HG02610 (cell line): ENCODE data around the gene ARHGAP24.

Source experiments
- ATAC-seq: cut with Tn5 transposase; IDR thresholded peaks from one replicate; pipeline ENCODE4 v1.9.1; 2021; ENCODE audit warnings: mild to moderate bottlenecking, moderate library complexity; ENCODE audit not compliant: unreplicated experiment

Gene ARHGAP24

GRCh38 chr4:85772470-85772869 lies 297.5 kb downstream of the ARHGAP24 start:
- no peak for ATAC-seq

GRCh38 chr4:85773372-85773771 lies 298.4 kb downstream of the ARHGAP24 start:
- ATAC-seq: no peak

- no peak for ATAC-seq
Observed at GRCh38 chr4:85774000-85774399, 299.1 kb downstream of the ARHGAP24 start.

- ATAC-seq: no peak
Observed at GRCh38 chr4:85774489-85774888, 299.5 kb downstream of the ARHGAP24 start.

GRCh38 chr4:85776096-85776495 lies 301.1 kb downstream of the ARHGAP24 start:
- no peak for ATAC-seq

GRCh38 chr4:85776579-85776978 lies 301.6 kb downstream of the ARHGAP24 start:
- ATAC-seq: no peak

GRCh38 chr4:85777908-85778631 lies 303.1 kb downstream of the ARHGAP24 start:
- peak; percentile 78 for ATAC-seq

GRCh38 chr4:85778632-85779131 lies 303.7 kb downstream of the ARHGAP24 start:
- peak; percentile 74 for ATAC-seq

GRCh38 chr4:85779165-85779564 lies 304.2 kb downstream of the ARHGAP24 start:
- no peak for ATAC-seq

GRCh38 chr4:85780664-85781063 lies 305.7 kb downstream of the ARHGAP24 start:
- ATAC-seq: peak; percentile 37

GRCh38 chr4:85783483-85783882 lies 308.5 kb downstream of the ARHGAP24 start:
- ATAC-seq: peak; percentile 31

- no peak for ATAC-seq
Observed at GRCh38 chr4:85783900-85784299, 308.9 kb downstream of the ARHGAP24 start.

GRCh38 chr4:85784348-85784747 lies 309.4 kb downstream of the ARHGAP24 start:
- ATAC-seq: no peak

GRCh38 chr4:85784947-85785346 lies 310.0 kb downstream of the ARHGAP24 start:
- no peak for ATAC-seq

GRCh38 chr4:85787133-85787532 lies 312.2 kb downstream of the ARHGAP24 start:
- no peak for ATAC-seq

- ATAC-seq: no peak
Observed at GRCh38 chr4:85788604-85789003, 313.7 kb downstream of the ARHGAP24 start.

- no peak for ATAC-seq
Observed at GRCh38 chr4:85789241-85789640, 314.3 kb downstream of the ARHGAP24 start.

GRCh38 chr4:85790582-85790981 lies 315.6 kb downstream of the ARHGAP24 start:
- ATAC-seq: no peak

GRCh38 chr4:85792376-85793232 lies 317.7 kb downstream of the ARHGAP24 start:
- no peak for ATAC-seq

GRCh38 chr4:85793233-85793585 lies 318.3 kb downstream of the ARHGAP24 start:
- ATAC-seq: no peak

GRCh38 chr4:85798012-85798770 lies 323.2 kb downstream of the ARHGAP24 start:
- no peak for ATAC-seq
